CD1c-positive myeloid dendritic cell (primary cell): ENCODE data around the gene PEX12.
"Not testable (repeated sequence)": the region's sequence is repeated elsewhere in the genome, so short reads cannot be mapped to it uniquely, and the experiment has no call there.

ENCODE experiments used
- DNase-seq: peaks from one replicate; pipeline ENCODE4 v3.0.0-alpha.2; 2016; ENCODE audit errors: extremely low spot score

PEX12 gene

DNA sequence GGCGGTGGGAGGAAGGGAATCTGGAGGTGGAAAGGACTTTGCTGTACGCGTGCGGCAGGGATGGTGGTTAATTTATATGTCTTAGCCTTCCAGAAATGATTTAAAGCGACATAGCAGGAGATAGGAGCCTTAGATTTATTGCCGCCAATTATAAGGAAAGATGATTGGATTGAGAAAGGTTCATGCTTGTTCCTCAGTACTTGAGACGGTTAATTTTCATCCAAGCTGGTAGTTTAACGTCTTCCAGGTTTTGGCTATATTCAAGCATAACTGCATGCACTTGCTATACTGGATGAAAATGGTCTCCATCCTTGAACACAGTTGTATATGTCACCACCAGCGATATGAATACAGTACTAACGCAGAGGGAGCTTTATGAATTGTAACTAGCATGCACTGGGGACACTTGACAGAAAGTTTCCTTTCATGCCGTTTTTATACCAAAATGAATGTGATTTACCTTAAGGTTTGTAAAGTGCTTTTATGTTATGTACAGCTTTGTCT lies 610 bp upstream of the PEX12 start:
- no peak for DNase-seq

DNA sequence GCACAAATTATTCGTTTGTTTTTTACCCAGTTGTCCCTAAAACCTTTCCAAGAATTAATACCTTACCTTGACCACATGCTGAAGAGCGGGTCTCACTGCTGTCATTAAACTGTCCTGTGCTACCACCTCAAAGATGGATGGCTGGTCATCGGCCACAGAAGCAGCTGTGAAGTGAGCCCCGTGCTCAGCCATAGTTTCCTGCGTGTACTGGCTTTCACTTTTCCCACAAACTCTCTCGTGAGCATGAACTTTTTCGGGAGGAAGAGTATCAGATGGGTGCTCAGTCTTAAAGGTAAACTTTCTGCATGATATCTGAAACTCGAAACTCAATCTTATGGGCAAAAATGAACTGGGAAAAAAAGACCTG lies 558 bp downstream of the PEX12 start:
- no peak for DNase-seq

DNA sequence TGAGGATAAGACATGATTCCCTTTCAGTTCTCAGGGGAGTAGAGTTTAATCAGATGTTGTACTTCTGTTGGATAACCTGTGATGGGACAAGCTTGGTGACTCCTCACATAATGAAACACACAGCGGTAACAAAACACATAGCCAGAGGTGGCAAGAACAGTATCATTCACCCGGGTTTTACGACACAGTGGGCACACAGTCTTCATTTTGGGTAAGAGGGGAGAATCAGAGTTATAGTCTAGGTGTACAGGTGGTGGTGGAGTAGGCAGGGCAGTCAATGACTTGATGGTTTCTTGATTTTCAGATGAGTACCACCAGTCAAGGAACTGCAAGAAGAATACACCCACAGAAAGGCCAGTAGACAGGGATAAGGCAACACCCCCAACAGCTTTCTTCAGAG lies 2.6 kb downstream of the PEX12 start:
- no peak for DNase-seq

DNA sequence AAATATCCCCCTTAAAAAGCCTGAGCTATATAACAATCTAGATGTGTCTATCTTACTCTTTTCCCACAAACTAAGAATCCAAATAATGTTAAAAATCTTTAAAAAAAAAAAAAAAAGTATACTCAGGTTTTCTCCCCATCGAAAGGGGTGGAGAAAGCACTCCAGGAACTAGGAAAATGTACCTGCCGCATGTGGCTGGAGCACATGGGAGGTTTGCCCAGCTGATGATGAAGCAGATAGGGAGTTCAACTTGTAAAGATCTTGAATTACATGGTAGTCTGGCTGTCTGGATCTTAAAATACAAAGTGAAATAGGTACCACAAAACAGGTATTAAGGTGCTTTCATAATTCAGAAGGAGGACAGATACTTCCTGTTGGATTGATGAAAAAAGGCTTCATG lies 9.0 kb downstream of the PEX12 start:
- DNase-seq: no peak

DNA sequence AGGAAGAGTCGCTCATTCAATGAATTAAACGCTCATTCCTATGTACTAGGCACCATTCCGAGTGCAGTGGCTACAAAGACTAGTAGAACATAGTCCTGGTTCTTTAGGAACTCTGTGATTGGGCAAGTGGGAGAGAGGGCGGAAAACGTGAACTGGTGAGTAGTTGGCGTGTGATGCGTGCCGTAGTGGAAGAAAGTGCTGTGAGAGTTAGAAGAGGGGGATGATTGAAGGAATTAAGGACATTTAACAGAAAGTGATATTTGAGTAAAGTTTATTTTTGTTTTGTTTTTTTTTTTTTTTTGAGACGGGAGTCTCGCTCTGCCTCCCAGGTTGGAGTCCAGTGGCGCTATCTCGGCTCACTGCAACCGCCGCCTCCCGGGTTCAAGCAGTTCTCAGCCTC lies 9.8 kb downstream of the PEX12 start:
- peak; percentile 66 for DNase-seq

DNA sequence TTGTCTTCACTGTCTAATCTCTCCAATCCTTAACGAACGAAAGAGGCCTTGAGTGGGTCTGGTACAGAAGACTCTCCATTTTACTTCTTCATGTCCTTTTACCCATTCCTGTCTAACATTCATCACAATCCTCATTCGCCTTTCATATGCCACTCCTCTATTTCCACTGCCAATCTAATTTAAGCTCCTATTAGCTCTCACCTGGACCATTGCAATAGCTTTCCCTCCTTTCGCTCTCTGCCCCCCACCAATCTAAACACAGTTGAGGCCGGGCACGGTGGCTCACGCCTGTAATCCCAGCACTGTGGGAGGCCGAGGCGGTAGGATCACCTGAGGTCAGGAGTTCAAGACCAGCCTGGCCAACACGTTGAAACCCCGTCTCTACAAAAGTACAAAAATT lies 11.4 kb downstream of the PEX12 start:
- DNase-seq: no peak

DNA sequence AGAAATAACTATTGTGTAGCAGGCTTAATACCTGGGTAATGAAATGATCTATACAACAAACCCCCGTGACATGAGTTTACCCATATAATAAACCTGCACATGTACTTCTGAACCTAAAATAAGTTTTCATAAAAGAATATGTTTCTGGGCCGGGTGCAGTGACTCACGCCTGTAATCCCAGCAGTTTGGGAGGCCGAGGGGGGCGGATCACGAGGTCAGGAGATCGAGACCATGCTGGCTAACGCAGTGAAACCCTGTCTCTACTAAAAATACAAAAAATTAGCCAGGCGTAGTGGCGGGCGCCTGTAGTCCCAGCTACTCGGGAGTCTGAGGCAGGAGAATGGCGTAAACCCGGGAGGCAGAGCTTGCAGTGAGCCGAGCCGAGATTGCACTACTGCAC lies 15.2 kb downstream of the PEX12 start:
- DNase-seq: not testable (repeated sequence)

DNA sequence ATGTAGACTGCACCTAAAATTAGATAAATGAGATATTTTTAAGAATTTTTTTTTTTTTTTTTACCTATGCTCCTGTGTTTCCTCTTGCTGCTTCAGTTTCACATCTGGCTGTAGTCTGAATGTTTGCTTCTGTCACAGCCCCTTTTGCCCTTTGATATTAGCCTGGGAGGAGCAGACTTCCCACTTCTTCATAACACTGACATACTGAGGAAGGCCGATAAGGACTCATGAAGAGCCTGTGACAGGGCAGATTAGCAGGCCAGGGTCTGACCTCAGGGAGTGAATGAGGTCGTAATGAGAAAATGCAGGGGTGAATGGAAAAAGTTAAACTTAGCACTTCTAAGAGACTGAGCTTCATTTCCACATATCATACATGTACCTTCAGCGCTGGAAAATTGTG lies 17.7 kb downstream of the PEX12 start, which contains the start of gene SLFN14:
TSS of gene SLFN14 (minus strand) at position 117 of the 400 bp plus-strand sequence. CDS start 2,757 bp downstream, outside the sequence.
- DNase-seq: no peak

DNA sequence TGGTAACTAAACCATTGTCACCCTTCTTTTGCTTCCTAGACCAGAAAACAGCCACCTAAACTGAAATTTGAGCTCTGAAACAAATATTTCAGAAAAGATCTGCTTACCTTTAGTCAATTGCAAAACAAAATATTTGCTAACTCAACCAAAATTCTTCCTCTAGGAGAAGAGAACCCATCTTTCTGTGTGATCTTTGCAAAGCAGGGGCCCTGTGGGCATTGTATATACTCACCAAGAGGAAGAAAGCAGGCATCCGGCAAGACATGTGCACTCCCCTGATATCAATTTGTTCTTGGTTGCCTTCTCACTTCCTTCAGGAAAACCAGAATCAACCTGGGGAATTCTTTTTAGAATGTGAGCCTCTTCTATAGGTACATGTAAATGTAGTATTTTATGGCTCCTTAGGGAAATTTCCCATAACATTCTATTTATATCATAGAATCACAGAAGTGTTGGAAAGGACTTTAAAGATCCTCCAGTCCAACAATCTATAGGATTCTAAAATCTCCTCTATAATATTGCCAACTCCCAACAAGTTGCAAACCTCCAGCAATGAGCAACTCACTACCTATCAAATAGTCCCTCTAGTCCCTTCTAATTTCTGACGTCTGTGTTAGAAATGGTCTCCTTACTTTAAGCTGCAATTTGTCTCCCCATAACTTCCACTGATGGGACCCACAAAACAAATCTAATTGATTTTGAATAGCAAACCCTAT lies 18.7 kb downstream of the PEX12 start:
- DNase-seq: no peak

DNA sequence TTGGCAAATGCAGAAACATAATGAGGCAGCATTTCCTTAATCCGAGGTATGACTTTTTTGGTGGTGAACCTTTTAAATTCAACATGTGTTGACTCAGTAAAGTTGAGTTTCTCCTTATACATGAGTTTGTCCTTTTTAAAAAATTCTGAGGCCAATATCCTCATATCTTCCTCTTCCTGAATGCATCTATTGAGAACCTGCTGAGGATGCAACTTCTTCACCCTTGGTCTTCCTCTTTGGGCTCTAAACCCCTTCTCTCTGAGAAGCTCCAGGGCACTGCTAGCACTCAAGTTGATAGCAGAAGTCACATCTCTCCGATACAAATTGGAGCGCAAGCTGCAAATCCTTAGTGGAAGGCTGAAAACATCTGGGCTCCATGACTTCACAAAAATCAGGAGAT lies 21.0 kb downstream of the PEX12 start:
- no peak for DNase-seq

DNA sequence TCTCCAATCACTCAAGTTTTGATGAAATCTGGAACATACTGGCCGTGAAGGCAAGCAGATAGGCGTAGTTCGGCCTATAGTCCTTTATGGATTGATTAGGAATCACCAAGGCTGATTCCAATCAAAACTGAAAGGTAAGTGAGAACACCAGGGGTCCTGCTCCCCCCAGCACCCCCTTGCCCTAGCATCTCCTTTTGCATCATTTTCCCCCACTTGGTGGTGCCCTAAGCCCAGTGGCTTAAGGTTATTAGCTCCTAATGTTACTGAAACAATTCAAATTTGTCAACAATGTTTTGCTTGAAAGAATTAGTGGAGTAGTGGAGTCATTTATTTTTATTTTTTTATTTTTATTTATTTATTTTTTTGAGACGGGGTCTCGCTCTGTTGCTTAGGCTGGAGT lies 22.7 kb downstream of the PEX12 start:
- DNase-seq: no peak

DNA sequence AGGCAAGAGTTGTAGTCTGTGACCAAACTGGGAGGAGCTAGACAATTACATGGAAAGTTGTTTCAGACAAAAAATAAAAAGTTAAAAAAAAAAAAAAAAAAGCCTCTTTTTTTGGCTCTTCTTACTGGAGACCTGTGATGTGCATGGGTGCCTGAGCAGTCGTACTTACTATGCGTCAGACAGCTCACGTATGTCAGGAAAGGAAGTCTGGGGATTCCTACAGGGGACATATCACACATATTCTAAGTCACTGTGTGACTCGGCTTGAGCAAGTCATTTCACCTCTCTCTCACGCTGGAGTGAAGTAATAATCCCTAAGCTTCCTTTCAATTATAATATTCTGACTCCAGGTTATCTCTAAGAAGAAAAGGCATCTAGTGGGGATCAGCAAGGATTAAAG lies 23.7 kb downstream of the PEX12 start:
- DNase-seq: no peak

DNA sequence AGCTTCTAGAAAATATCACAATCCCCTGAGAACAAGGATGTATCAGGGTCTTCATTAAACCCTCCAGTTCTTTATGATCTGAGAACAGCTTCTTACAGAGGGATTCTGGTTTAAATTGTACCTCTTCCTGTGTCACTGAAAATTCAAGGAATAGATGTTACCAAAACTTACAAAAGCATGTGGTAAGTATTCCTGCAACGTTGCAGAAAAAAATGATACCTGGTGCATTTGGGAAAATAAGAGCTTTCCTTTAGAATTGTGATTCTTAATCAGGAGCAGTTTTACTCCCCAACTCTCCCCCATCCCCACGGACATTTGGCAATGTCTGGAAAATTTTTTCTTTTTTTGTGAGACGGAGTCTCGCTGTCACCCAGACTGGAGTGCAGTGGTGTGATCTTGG lies 25.1 kb downstream of the PEX12 start:
- no peak for DNase-seq

DNA sequence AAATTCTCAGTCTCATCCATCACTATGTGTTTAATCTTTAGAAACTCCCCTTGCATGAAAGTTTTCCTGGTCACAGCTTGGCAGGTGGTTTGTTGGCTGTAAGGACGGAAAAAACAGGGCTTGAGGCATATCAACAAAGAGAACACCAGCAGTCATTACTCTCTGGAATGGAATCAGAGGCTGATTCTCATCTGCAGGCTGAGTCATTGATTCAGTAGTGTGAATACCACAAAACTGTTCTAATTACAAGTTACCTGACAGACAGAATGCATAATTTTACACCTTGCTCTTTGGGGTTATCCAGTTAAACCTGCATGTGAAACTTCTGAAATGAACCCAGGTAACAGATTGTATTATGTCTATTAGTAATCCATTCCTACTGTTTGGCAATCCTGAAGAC lies 29.4 kb downstream of the PEX12 start:
- no peak for DNase-seq

DNA sequence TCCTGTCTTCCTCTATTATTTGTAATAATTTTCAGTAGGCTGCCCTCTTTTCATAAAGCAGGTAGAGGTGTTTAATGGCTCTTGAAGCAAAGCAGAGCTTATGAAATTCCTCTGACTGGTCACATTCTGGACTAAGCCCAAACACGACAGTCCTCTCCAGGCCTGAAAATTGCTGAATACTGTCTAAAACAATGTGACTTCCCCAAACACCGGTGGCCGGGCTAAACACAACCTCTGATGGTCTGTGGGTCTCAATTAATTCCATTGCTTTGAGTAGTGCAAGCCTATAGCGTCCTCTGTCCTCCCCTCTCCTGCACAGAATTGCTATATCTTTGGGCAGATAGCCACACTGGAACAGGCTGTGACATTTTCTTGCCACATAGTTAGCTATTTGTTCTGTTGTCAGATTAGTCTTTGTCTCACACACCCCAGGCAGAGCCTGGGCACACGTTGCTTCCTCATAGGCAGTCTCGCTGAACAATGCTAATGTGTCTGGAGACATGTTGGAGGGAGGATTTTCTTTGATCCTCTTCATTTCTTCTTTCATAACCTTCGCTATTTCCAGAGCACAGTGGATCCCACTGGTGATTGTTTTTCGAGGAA lies 30.1 kb downstream of the PEX12 start:
- no peak for DNase-seq

DNA sequence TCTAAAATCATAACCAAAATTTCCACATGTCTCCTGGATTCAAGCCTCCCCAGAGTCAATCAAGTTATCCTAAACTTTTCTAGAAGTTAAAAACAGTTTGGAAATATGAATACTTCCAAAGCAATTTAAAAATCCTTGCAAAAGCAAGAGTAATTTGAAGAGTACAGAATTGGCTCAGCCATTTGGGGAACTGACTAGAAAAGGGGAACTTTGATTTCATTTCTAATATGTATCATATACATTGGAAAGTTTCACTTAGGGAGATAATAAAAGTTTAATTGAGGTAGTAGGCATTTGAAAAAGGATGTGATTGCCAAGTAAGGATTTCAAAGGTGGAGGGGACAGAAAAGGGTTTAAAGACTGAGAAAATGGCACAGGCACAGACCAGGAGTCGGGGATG lies 31.9 kb downstream of the PEX12 start:
- DNase-seq: peak; percentile 81

DNA sequence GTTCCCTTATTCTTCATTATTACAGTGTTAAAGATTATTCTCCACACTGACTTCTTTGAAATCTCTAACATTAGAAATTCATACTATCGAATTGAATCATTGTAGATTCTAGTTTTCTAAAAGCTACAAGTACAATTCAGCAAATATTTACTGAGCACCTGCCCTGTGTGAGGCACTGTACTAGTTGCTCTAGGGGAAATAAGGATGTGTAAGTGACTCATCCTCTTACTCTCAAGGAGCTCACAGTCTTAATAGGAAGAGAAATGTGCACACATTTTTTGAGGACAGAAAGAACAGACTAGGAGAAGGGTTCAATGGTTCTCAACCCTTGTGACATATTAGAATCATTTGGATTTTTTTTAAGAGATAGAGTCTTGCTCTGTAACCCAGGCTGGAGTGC lies 33.2 kb downstream of the PEX12 start:
- no peak for DNase-seq

DNA sequence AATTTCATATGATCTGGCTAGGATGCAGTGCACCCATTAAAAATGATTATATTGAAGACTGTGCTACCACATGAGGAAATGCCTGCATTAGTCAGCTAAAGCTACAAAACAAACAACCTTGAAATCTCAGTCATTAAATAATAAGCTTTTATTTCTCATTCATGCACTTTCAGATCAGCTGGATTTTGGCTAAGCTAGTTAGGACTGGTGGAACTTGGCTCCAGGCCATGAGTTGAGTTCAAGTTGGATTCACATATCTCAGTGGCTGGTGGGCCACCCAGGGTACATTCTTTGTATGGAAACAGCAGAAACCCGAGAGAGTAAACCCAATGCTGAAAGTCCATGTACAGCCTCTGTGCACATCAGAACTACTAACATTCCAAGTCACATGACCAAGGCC lies 34.5 kb downstream of the PEX12 start:
- DNase-seq: no peak

DNA sequence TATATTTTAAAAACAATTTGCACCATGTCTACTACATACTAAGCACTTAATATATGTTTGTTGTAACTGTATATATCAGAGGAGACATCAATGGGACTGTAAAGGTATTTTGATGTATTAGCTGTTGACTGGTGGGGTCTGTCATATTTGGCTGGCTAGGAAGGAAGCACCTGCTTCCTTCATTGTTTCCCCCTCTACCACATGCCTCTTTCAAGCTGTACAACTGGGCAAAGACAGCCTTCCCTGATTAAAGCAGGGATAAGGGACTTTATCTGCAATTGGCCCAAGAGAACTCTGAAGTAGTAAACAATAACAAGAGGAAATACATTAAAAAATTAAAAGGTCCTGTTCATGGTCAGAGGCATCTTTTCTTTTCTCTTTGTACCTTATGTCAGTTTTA lies 35.4 kb downstream of the PEX12 start:
- no peak for DNase-seq

DNA sequence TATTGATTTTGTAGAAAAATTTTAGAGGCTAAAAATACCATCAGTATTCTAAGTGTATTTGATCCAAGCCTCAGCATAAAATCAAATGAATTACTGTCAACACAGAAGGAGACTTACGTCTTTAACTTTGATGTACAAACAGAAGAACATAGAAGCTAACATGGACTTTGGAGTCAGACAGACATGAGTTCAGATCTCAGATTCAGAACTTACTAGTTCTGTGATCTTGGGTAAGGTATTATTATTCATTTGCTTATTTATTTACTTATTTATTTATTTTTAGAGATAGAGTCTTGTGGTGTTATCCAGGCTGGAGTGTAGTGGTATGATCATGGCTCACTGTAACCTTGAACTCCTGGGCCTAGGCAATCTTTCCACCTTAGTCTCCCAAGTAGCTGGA lies 36.9 kb downstream of the PEX12 start:
- no peak for DNase-seq

DNA sequence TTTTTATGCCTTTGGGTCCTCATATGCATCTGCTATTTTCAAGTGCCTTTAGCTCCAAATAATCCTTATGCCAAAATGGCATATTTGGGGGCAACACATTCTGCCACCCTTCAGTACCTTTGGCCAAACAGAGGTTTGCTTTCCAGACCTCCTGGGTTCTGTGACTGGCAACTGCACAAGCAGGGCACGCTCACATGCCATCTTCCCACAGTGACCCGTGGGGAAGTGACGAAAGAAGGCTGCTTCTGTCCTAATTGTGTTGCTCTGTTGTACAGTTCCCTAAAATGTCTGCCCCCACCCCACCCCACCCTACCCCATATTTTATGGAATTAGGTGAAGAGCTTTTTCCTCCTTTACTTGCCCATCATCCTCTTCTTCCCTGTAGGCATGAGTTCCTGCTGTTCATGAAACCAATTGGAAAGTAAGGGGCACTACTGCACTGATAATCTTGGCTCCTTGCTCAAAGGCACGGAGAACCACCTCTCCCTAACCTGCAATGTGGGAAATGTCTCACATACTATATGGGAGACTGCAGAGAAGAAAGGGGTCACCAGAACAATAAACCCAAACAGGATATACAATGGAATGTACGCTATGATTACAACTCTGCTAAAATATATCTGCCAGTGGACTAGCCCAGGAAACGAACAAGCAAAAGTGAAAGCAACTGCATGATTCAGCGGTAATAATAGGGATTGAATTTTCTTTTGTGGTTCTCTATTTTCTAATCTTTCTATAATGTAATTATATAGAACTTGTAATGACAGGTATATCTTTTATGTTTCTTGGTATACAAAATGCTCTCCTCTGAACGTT lies 37.6 kb downstream of the PEX12 start:
- DNase-seq: peak; percentile 90

DNA sequence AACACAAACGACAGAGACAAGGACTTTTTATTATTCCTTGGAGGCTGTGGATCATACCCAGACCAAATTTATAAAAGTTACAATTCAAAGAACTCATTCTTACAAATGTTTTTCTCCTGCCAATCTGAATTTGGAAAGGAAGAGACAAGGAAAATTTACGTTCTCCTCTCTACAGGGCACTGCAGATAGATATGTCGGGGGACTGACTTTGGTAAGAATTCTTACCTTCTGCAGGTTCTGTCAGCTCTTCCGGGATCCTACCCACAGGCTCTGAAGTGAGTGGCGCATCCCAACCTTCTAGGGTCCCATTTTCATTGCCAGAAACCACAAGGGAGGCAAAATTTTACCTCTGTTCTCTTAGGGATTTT lies 38.7 kb downstream of the PEX12 start:
- no peak for DNase-seq

DNA sequence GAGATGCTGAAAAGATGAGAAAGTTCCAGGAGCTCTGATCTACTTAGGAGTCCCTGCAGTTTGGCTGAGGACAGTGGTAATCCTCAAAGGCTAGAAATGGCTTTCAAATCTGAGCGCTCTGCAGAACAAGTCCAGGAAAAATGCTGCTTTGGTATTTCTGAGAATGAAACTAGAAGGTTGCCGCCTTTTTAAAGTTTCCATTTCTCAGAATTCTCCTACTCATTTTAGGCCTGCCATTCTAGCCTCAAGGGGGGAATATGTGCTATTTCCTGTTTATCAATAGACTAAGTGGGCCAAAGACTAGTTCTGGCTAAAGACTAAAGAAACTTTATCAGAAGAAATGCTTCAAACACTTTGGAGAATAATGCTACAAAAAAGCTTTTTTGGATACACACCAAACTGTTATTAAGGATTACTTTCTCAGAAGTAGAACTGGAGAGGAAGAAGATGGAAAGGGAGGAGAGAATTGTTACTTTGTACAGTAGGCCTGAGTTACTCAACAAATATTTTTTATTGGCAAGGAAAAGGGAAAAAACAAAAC lies 40.7 kb downstream of the PEX12 start, which contains the start of gene SLFN12L:
TSS of gene SLFN12L (minus strand) at position 78 of the 541 bp plus-strand sequence. CDS start 15,314 bp downstream, outside the sequence.
- DNase-seq: peak; percentile 73
